CD14-positive monocyte (primary cell): ENCODE measurements around the gene NTRK3. TPM values are rescaled to one million over a fixed set of nuclear protein-coding genes. Genes with fewer than 3 reads are reported as not detected.

Source experiments
- DNase-seq, 3 donors: peaks; one replicate each; pipeline ENCODE4 v3.0.0-alpha.2; 2011 to 2022
- H2AFZ ChIP-seq: 2 replicates; pipeline ENCODE4 v1.6.0; 2012; ENCODE audit warnings: mild to moderate bottlenecking, low read depth, low read length, inconsistent platforms; ENCODE audit not compliant: insufficient read depth, poor library complexity, severe bottlenecking
- H3K27ac ChIP-seq, 2 donors: 1 replicate in 1 of 2; 2 replicates in 1 of 2; pipeline ENCODE4 v1.5.1; 2012 to 2013; ENCODE audit warnings: low read length in 2 of 2, control low read depth in 1 of 2, inconsistent platforms in 1 of 2, low read depth in 1 of 2, mild to moderate bottlenecking in 1 of 2
- H3K27me3 ChIP-seq, 2 donors: one replicate each; pipeline versions ENCODE4 v1.6.0 to v1.6.1; 2011 to 2013; ENCODE audit warnings: low read length in 2 of 2; ENCODE audit not compliant: control insufficient read depth in 2 of 2, insufficient read depth in 2 of 2
- H3K36me3 ChIP-seq, 2 donors: replicated peaks in 1 of 2; 1 replicate in 1 of 2; 2 replicates in 1 of 2; pipeline versions ENCODE4 v1.5.1 to v1.6.1; 2012 to 2013; ENCODE audit warnings: low read length in 2 of 2, control low read depth in 1 of 2, inconsistent platforms in 1 of 2, mild to moderate bottlenecking in 1 of 2; ENCODE audit not compliant: insufficient read depth in 2 of 2, control insufficient read depth in 1 of 2
- H3K4me1 ChIP-seq, 2 donors: 1 replicate in 1 of 2; 2 replicates in 1 of 2; pipeline versions ENCODE4 v1.5.1 to v1.6.1; 2012 to 2013; ENCODE audit warnings: low read length in 2 of 2, control low read depth in 1 of 2, inconsistent platforms in 1 of 2, mild to moderate bottlenecking in 1 of 2, moderate library complexity in 1 of 2; ENCODE audit not compliant: insufficient read depth in 2 of 2, control insufficient read depth in 1 of 2
- H3K4me2 ChIP-seq: replicated peaks from 2 replicates; pipeline ENCODE3; 2012; ENCODE audit warnings: low read length, moderate library complexity, mild to moderate bottlenecking; ENCODE audit not compliant: poor library complexity, severe bottlenecking; ENCODE audit errors: extremely low read depth
- H3K4me3 ChIP-seq, 3 experiments: fragments of 200-600 bp in 1 of 3; sonication (generic) in 1 of 3; replicated peaks in 1 of 3; 1 replicate in 2 of 3; 2 replicates in 1 of 3; pipeline ENCODE4 v1.5.1; 2011 to 2013; ENCODE audit warnings: low read length in 3 of 3, mild to moderate bottlenecking in 3 of 3, control low read depth in 2 of 3, low read depth in 2 of 3, inconsistent platforms in 1 of 3, moderate library complexity in 1 of 3
- H3K79me2 ChIP-seq: 2 replicates; pipeline ENCODE4 v1.6.0; 2012; ENCODE audit warnings: mild to moderate bottlenecking, control low read depth, inconsistent platforms, low read length, moderate library complexity; ENCODE audit not compliant: insufficient read depth
- H3K9ac ChIP-seq: 2 replicates; pipeline ENCODE4 v1.6.0; 2017; ENCODE audit warnings: low read length, mild to moderate bottlenecking; ENCODE audit not compliant: insufficient read depth, poor library complexity, severe bottlenecking
- H3K9me3 ChIP-seq, 2 donors: replicated peaks in 1 of 2; 1 replicate in 1 of 2; 2 replicates in 1 of 2; pipeline versions ENCODE4 v1.5.1 to v1.6.1; 2012 to 2013; ENCODE audit warnings: low read length in 2 of 2, control low read depth in 1 of 2; ENCODE audit not compliant: control insufficient read depth in 1 of 2, insufficient read depth in 1 of 2
- H4K20me1 ChIP-seq: 2 replicates; pipeline ENCODE4 v1.6.0; 2012; ENCODE audit warnings: mild to moderate bottlenecking, low read length, control low read depth, moderate library complexity; ENCODE audit not compliant: insufficient read depth
- H3K27ac Mint-ChIP-seq, 7 donors: one replicate each; pipeline ENCODE4 v1.8.0; 2020; ENCODE audit warnings: mild to moderate bottlenecking in 7 of 7, mixed read lengths in 7 of 7, moderate library complexity in 6 of 7, inconsistent platforms in 2 of 7
- H3K27me3 Mint-ChIP-seq, 3 donors: one replicate each; pipeline ENCODE4 v1.8.0; 2021 to 2022; ENCODE audit warnings: low read depth in 3 of 3, mild to moderate bottlenecking in 3 of 3, mixed read lengths in 3 of 3, moderate library complexity in 3 of 3, inconsistent platforms in 1 of 3
- H3K36me3 Mint-ChIP-seq, 2 donors: one replicate each; pipeline ENCODE4 v1.8.0; 2020; ENCODE audit warnings: mixed read lengths in 2 of 2, inconsistent platforms in 1 of 2, mild to moderate bottlenecking in 1 of 2
- H3K4me1 Mint-ChIP-seq: one replicate; pipeline ENCODE4 v1.8.0; 2020; ENCODE audit warnings: mild to moderate bottlenecking, mixed read lengths
- H3K4me3 Mint-ChIP-seq, 2 donors: one replicate each; pipeline ENCODE4 v1.8.0; 2020; ENCODE audit warnings: mild to moderate bottlenecking in 2 of 2, mixed read lengths in 2 of 2, moderate library complexity in 1 of 2
- H3K9me3 Mint-ChIP-seq, 7 donors: one replicate each; pipeline ENCODE4 v1.8.0; 2020 to 2022; ENCODE audit warnings: mixed read lengths in 7 of 7, mild to moderate bottlenecking in 6 of 7, moderate library complexity in 6 of 7, inconsistent platforms in 2 of 7
- CTCF ChIP-seq: fragments of 200-600 bp; IDR thresholded peaks from one replicate; pipeline ENCODE4 v1.8.0; 2022; ENCODE audit warnings: antibody characterized with exemption, mild to moderate bottlenecking
- WGBS: methylation state at CpG from one replicate; pipeline ENCODE4 v1.1.5; 2013; ENCODE audit warnings: missing lambda C conversion rate; ENCODE audit not compliant: insufficient coverage; 5-methylcytosine and 5-hydroxymethylcytosine counted together
- intact Hi-C, 2 donors: fragments of 100-400 bp; cut with micrococcal nuclease; formaldehyde crosslinking; loops; one replicate each; pipeline versions ENCODE4 v1.15.0 to v1.15.1; 2023
- polyA plus RNA-seq, 3 donors: library from polyadenylated mRNA; depleted of rRNA in 1 of 3; unstranded in 2 of 3; stranded (reverse) in 1 of 3; fragments of 300-500 nt in 2 of 3; fragments of >200 nt in 1 of 3; fragmentation: Illumina TruSeq in 2 of 3; gene quantifications; 1 replicate in 2 of 3; 2 replicates in 1 of 3; pipeline ENCODE4 v1.2.3, GENCODE V29; 2012 to 2021

The NTRK3 gene
- polyA plus RNA-seq, 3 donors, result not detected

DNA sequence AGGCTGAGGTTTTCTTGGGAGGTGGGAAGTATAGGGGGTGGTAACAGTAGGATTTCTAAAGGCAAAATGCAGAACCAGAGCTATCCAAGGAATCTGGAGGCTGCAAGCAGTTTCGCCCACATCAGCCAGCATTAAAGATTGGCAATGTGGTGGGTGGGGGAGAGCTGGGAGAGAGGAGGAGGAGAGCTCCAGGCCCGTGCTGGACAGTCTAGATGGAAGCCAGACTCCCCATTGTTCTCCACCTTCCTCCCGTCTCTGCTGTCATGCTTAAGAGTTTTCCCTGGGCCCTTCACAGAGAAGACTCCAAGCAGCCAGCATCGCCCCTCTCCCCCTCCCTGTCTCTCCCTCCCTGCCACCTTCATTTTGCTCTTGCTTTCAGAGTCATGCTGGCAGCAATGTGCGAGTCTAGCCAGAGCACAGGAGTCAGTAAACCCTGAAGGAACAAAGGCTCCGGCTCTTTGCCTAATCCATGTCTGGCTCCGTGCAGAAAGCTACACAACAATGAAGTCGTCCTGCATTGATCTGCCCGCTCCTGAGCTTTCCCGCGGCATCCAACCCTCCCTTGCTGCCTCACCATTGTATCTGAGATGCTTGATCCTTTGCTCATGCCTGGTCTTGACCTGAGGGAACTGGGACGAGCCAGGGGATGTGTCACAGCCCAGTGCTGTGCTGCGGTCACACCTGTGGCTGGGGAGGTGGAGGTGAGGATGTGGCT lies 282.9 kb downstream of the NTRK3 start:
- Histone ChIP-seq H2AFZ (no peak overlapping the region), H3K4me2 (no peak overlapping the region), H3K79me2 (no peaks in the 10 kb centered on the region), H3K27ac (no peak overlapping the region), H4K20me1 (no peaks in the 10 kb centered on the region), H3K27me3 (no peaks in the 10 kb centered on the region), H3K9ac (no peak overlapping the region), H3K4me3 (no peak overlapping the region), H3K4me1 (no peaks in the 10 kb centered on the region), H3K9me3 (peaks cover 8 to 17% of the 10 kb centered on the region in 2 donors), H3K36me3 (no peaks in the 10 kb centered on the region)
- Mint-ChIP-seq H3K4me3 (no peak overlapping the region), H3K36me3 (no peaks in the 10 kb centered on the region), H3K27ac (no peak overlapping the region), H3K4me1 (no peaks in the 10 kb centered on the region), H3K27me3 (peaks cover 0 to 4% (median 0%) of the 10 kb centered on the region in 3 donors), H3K9me3 (peaks cover 5 to 33% (median 12%) of the 10 kb centered on the region in 7 donors)
- no peak for DNase-seq
- WGBS, result 79% methylated on average over 10 of the region's 13 CpGs
- intact Hi-C loops, result no loop called here
- no peak for TF ChIP-seq CTCF

- H3K4me2 ChIP-seq, result no peak overlapping the region
- H3K27me3 Mint-ChIP-seq, result peaks cover 0 to 4% (median 0%) of the 10 kb centered on the region in 3 donors
- peaks cover 4 to 7% of the 10 kb centered on the region in 2 donors for H3K9me3 ChIP-seq
- no peak for DNase-seq
- no peak overlapping the region for H3K27ac Mint-ChIP-seq
- no peak overlapping the region for H2AFZ ChIP-seq
- no peak overlapping the region for H3K4me3 ChIP-seq
- H3K79me2 ChIP-seq, result no peaks in the 10 kb centered on the region
- no peaks in the 10 kb centered on the region for H4K20me1 ChIP-seq
- H3K4me1 ChIP-seq, result no peaks in the 10 kb centered on the region
- no peak overlapping the region for H3K27ac ChIP-seq
- H3K36me3 Mint-ChIP-seq, result no peaks in the 10 kb centered on the region
- H3K9me3 Mint-ChIP-seq, result peaks cover 0 to 20% (median 5%) of the 10 kb centered on the region in 7 donors
- no peaks in the 10 kb centered on the region for H3K36me3 ChIP-seq
- H3K9ac ChIP-seq, result no peak overlapping the region
- intact Hi-C loops, result no loop called here
- H3K4me1 Mint-ChIP-seq, result no peaks in the 10 kb centered on the region
- no peaks in the 10 kb centered on the region for H3K27me3 ChIP-seq
- no CpG with 5 or more reads among the region's 3 CpGs for WGBS
- H3K4me3 Mint-ChIP-seq, result no peak overlapping the region
- no peak for TF ChIP-seq CTCF
Observed at GRCh38 chr15:87971076-87971475, 285.5 kb downstream of the NTRK3 start.
